Measurements from ENCODE around the gene XKR8. TPM values are rescaled to one million over a fixed set of nuclear protein-coding genes. Genes with fewer than 3 reads are reported as not detected.

Gene XKR8, protein sequence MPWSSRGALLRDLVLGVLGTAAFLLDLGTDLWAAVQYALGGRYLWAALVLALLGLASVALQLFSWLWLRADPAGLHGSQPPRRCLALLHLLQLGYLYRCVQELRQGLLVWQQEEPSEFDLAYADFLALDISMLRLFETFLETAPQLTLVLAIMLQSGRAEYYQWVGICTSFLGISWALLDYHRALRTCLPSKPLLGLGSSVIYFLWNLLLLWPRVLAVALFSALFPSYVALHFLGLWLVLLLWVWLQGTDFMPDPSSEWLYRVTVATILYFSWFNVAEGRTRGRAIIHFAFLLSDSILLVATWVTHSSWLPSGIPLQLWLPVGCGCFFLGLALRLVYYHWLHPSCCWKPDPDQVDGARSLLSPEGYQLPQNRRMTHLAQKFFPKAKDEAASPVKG
- 4.7 TPM for total RNA-seq

DNA sequence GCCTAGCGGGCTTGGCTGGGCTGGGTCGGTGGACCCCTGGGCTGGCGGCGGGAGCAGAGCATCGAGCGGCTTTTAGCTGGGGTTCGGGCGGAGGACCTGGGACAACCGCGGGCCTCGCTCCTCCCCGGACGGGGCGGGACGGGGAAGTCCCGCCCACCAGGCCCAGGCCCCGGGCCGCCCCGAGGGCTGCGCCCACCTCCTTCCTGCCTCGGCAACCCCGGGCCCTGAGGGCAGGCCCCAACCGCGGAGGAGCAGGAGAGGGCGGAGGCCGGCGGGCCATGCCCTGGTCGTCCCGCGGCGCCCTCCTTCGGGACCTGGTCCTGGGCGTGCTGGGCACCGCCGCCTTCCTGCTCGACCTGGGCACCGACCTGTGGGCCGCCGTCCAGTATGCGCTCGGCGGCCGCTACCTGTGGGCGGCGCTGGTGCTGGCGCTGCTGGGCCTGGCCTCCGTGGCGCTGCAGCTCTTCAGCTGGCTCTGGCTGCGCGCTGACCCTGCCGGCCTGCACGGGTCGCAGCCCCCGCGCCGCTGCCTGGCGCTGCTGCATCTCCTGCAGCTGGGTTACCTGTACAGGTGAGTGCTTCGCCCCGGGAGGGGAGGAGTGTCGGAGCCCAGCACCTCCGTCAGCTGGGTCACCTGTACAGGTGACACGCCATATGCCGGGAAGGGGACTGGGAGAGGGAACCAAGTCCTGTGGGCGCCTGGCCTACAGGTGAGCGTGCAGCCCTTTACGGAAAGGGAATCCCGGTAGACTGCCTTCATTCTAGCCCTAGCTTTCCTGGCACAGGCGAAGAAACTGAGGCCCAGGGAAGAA is at the start of gene XKR8:
TSS of gene XKR8 (plus strand) at position 182 of the 812 bp plus-strand sequence. CDS start at position 279, 97 bp downstream.

GRCh38 chr1:27934818-27935549 is 24.8 kb upstream of the XKR8 start, which contains the start of gene SMPDL3B:
Gene SMPDL3B, plus strand, starts transcription at chr1:27935000. Its CDS starts 184 bp downstream, at chr1:27935184.

Other genes starting within 250 kb of the XKR8 start
- 10.3 TPM for gene FAM76A, start 234.0 kb upstream of the XKR8 start, total RNA-seq
- 121 TPM for gene STX12, start 186.8 kb upstream of the XKR8 start, total RNA-seq
- 48.5 TPM for gene PPP1R8, start 129.2 kb upstream of the XKR8 start, total RNA-seq
- gene THEMIS2, start 87.4 kb upstream of the XKR8 start, total RNA-seq = 2.8 TPM
- gene RPA2, start 45.4 kb upstream of the XKR8 start, total RNA-seq = 62.3 TPM
- gene SMPDL3B, start 25.0 kb upstream of the XKR8 start, total RNA-seq = not detected
- gene EYA3, start 128.6 kb downstream of the XKR8 start, total RNA-seq = 22.2 TPM
- gene PTAFR, start 216.7 kb downstream of the XKR8 start, total RNA-seq = 1.6 TPM